ENCODE results near the gene PCGF3.
"Not testable (repeated sequence)": the region's sequence is repeated elsewhere in the genome, so short reads cannot be mapped to it uniquely, and the experiment has no call there.

The PCGF3 gene

DNA sequence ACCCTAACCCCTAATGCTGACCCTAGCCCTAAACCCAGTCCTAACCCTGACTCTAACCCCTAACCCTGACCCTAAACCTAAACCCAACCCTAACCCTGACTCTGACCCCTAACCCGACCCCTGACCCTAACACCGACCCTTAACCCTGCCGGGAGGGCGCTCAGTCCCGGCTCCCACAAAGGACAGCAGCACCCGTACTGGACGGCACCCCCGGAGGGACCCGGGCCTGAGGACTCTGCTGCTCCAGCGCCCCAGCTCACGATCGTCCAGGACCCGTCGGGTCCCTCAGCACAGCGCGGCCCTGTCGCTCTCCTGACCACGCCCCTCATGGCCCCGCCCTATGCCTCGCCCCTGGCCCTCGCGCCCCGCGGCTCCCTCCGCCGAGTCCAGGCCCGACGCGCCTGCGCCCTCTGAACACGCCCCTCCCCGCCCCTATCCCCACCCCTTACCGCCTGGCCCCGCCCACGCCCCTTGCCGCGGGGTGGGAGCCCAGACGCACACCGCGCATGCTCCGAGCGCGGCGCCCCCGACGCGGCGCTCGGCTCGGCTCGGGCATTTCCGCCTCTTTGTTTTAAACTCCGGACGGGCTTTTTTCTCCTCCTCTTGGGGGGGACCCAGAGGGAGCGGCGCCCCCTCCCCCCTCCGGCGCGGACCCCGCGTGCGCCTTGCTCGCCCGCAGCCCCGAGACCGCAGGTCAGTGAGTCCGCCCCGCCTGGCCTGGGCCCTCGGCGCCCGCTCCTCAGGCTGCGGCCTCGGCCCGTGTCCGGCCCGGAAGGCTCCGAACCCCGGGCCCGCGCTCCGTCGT, at the start of gene PCGF3:
PCGF3 (plus strand) TSS at position 555 of the 805 bp plus-strand sequence. CDS start 27,849 bp downstream, outside the sequence.
- DNase-seq, result peak; percentile 83

DNA sequence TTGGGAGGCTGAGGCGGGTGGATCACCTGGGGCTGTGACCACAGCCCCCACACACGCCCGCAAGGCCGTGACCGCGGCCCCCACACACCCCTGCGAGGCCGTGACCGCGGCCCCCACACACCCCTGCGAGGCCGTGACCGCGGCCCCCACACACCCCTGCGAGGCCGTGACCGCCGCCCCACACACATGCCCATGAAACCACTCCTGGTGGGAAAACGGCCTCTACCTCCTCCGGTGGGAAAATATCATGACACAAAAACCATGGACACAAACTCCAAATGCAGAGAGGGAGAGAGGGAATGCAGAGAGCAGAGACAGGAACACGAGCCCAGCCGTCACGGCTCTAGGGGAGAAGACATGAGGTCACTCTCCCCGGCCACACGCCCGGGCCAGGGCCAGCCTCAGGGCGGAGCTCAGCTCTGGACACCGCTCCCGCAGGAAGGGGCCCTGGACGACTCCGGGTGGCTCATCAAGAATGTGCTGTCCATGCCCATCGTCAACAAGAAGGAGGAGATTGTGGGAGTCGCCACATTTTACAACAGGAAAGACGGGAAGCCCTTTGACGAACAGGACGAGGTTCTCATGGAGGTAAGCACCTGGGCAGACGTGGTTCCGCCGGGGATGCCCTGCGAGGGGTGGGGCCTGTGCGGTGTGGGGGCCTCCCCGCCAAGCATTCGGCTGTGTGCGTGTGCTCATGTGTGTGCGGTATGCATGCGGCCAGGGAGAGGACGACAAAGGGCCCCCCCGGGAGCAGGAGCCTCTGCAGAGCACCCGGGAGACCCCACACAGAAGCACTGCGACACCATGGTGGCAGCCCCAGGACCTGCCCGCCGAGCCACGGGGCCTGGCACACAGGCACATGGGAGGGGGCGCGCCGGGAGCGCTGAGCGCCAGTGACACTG, 48.9 kb upstream of the PCGF3 start:
- no peak for DNase-seq

- no peak for DNase-seq
Observed at GRCh38 chr4:657338-657833, 48.2 kb upstream of the PCGF3 start.

GRCh38 chr4:657834-658667, 47.6 kb upstream of the PCGF3 start:
- no peak for DNase-seq

GRCh38 chr4:658681-659667, 46.7 kb upstream of the PCGF3 start:
- DNase-seq, result no peak

- DNase-seq, result no peak
Observed at GRCh38 chr4:659851-660250, 45.8 kb upstream of the PCGF3 start.

DNA sequence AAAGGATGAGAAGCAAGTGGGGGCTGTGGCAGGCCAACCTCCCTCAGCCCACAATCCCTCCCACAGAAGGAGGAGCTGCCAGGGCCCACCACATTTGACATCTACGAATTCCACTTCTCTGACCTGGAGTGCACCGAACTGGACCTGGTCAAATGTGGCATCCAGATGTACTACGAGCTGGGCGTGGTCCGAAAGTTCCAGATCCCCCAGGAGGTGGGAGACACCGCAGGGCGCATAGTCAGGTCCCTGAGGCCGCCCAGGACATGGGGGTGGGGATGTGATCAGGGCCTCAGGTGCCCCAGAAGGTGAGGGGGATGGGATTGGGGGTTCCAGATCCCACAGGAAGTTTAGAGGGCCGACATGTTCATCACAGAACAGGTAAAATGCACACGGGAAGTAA, 45.2 kb upstream of the PCGF3 start:
- no peak for DNase-seq

DNA sequence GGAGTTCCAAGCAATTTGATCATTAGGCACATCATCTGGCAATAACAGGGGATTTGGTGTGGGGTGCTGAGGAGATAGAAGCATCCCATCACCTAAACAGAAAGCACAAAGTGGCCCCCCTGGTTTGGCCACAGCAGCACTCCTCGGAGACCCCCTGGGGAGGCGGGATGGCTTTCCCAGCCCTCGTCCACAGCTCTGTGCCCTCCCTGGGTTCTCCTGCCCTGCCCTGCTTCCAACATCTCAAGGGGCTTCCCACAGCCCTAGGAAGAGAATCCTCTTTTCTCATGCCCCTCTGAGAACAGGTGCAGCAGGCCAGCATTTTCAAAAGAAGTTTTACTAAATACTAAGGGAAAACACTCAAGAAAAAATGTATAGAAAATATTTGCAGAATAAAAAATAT, 44.4 kb upstream of the PCGF3 start:
- no peak for DNase-seq

DNA sequence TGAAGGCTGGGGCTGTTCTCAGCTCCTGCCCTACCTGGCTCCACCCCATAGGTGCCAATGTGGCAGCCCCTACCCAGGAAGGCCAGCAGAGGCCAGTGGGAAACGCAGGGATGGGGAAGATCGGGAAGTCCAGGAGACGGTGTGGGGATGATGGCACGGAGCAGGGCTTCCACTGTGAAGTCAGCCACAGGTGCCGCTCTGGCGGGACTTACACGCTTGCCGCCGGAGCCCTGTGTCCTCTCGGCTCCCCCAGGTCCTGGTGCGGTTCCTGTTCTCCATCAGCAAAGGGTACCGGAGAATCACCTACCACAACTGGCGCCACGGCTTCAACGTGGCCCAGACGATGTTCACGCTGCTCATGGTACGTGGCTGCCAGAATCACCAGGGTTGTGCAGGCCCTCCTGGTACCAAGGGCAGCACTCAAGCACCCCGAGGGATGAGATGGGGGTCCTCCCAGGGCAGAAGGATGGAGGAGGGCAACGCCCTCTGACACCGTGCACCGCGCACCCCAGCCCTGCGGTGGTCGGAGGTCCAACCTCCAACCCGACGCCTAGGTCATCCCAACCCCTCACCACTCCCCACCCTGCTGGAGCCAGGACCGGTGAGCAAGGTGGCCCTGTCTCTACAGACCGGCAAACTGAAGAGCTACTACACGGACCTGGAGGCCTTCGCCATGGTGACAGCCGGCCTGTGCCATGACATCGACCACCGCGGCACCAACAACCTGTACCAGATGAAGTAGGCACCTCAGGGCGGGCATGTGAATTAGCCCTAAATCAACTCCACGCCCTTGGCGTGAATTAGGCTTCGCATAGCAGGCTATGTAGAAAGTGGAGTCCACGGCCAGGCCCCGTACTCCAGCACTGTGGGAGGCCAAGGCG, 43.5 kb upstream of the PCGF3 start:
- no peak for DNase-seq

- no peak for DNase-seq
Observed at GRCh38 chr4:663046-663437, 42.6 kb upstream of the PCGF3 start.

- peak; percentile 25 for DNase-seq
Observed at GRCh38 chr4:663438-664428, 41.9 kb upstream of the PCGF3 start.

GRCh38 chr4:664713-665231, 40.9 kb upstream of the PCGF3 start:
- DNase-seq, result no peak

DNA sequence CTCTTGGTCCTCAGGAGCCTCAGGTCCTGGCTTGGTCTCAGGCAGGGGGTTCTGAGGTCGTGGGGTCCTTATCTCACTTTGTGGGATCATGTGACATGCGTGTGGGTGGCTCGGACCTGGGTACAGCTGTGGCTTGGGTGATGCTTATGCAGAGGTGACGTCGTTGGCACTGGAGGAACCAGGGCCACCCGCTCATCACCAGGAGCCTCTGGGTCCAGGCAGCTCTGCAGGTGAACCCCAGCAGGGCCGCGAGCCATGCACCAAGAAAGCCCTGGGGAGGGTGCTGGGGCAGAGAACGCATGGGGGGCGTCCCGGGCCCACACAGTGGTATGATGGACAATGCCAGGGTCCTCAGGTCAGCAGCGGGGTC, 40.3 kb upstream of the PCGF3 start:
- no peak for DNase-seq

- no peak for DNase-seq
Observed at GRCh38 chr4:665751-666435, 39.7 kb upstream of the PCGF3 start.

- no peak for DNase-seq
Observed at GRCh38 chr4:666436-666810, 39.2 kb upstream of the PCGF3 start.

GRCh38 chr4:666822-667544, 38.6 kb upstream of the PCGF3 start:
- DNase-seq, result no peak

DNA sequence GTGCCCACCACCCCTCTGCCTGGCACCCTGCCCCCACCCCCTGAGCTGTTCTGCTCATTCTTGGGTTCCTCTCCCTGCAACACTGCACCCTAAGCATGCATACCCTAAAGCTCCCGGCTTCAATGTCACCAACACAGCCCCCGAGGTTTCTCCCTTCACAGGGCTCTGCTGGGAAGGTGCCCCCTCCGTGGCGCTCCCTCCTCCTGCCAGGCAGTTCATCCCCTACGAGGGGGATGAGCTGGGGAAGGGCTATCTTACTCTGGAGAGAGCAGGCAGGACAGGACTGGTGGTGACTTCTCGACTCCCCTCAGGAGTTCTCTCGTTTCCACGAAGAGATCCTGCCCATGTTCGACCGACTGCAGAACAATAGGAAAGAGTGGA, 38.1 kb upstream of the PCGF3 start:
- DNase-seq, result no peak

- not testable (repeated sequence) for DNase-seq
Observed at GRCh38 chr4:668219-668618, 37.4 kb upstream of the PCGF3 start.

Measured in NCI-H1694 (cell line).